Neural cell (in vitro differentiated cells): ENCODE data around the gene DMKN.

Experiments used
- CTCF ChIP-seq: fragments of 450-650 bp; IDR thresholded peaks from 2 replicates; pipeline ENCODE4 v1.5.1; 2014; ENCODE audit warnings: antibody characterized with exemption, mild to moderate bottlenecking, moderate library complexity; ENCODE audit not compliant: poor library complexity, severe bottlenecking
- EP300 ChIP-seq: fragments of 450-650 bp; conservative IDR thresholded peaks from 2 replicates; pipeline ENCODE4 v1.6.1; 2014; ENCODE audit warnings: antibody characterized with exemption, mild to moderate bottlenecking, moderate library complexity; ENCODE audit not compliant: poor library complexity, severe bottlenecking
- EZH2 ChIP-seq: fragments of 200-600, 300-800 bp; shearing (Covaris generic), sonication (generic); IDR thresholded peaks from 2 replicates; pipeline ENCODE4 v1.6.1; 2014; ENCODE audit warnings: antibody characterized with exemption, low read length, borderline replicate concordance, mild to moderate bottlenecking; ENCODE audit not compliant: insufficient read depth, poor library complexity, severe bottlenecking
- POLR2AphosphoS5 ChIP-seq: IDR thresholded peaks from 2 replicates; pipeline ENCODE4 v1.6.1; 2012
- RAD21 ChIP-seq: fragments of 450-650 bp; conservative IDR thresholded peaks from 2 replicates; pipeline ENCODE4 v1.6.1; 2014; ENCODE audit warnings: antibody characterized with exemption, mild to moderate bottlenecking, moderate library complexity
- REST ChIP-seq: IDR thresholded peaks from 2 replicates; pipeline ENCODE4 v1.6.1; 2012; ENCODE audit warnings: borderline replicate concordance
- SMC3 ChIP-seq: fragments of 450-650 bp; conservative IDR thresholded peaks from 2 replicates; pipeline ENCODE4 v1.6.1; 2014; ENCODE audit warnings: antibody characterized with exemption, mild to moderate bottlenecking, moderate library complexity; ENCODE audit not compliant: poor library complexity

- no peak for TF ChIP-seq CTCF
- TF ChIP-seq POLR2AphosphoS5 = no peak
- no peak for TF ChIP-seq EZH2
- no peak for TF ChIP-seq RAD21
- TF ChIP-seq SMC3 = no peak
- no peak for TF ChIP-seq REST
- no peak for TF ChIP-seq EP300
Measured at GRCh38 chr19:35484252-35485036, 29.0 kb downstream of the DMKN start.
